Mucosa of stomach (tissue), 1 donor: ENCODE results near the gene HDHD2.
"Not testable (repeated sequence)": the region's sequence is repeated elsewhere in the genome, so short reads cannot be mapped to it uniquely, and the experiment has no call there.

Source experiments
- H3K27me3 ChIP-seq: one replicate; pipeline ENCODE4 v1.7.0; 2013; ENCODE audit warnings: mild to moderate bottlenecking, low read length; ENCODE audit not compliant: control insufficient read depth, insufficient read depth
- H3K36me3 ChIP-seq: one replicate; pipeline ENCODE4 v1.7.0; 2013; ENCODE audit warnings: low read length; ENCODE audit not compliant: control insufficient read depth, insufficient read depth
- H3K4me1 ChIP-seq: one replicate; pipeline ENCODE4 v1.7.0; 2013; ENCODE audit warnings: mild to moderate bottlenecking, low read length; ENCODE audit not compliant: control insufficient read depth, insufficient read depth
- H3K4me3 ChIP-seq: one replicate; pipeline ENCODE4 v1.7.0; 2013; ENCODE audit warnings: low read length
- H3K9ac ChIP-seq: one replicate; pipeline ENCODE4 v1.7.0; 2013; ENCODE audit warnings: mild to moderate bottlenecking, low read length, moderate library complexity
- H3K9me3 ChIP-seq: one replicate; pipeline ENCODE4 v1.7.0; 2013; ENCODE audit warnings: mild to moderate bottlenecking, low read length, moderate library complexity; ENCODE audit not compliant: control insufficient read depth
- donor health status: Pancreatic carcinoma.

The HDHD2 gene

DNA sequence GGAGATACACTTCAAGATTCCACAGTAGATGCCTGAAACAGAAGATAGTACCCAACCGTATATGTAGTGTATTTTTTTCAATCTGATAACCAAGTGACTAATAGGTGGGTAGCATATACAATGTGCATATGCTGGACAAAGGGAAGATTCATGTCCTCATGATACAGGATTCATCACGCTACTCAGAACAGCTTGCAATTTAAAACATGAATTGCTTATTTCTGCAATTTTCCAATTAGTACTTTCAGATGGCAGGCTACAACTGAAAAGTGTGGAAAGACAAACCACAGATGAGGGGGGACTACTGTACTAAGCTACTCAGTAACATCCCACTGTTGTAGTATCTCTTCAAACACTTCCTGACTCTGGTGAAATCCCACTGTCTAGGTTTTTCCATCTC is 22.2 kb upstream of the HDHD2 start:
- H3K36me3 ChIP-seq = no peaks in the 10 kb centered on the region
- H3K4me1 ChIP-seq = peaks cover 14% of the 10 kb centered on the region
- H3K27me3 ChIP-seq = no peaks in the 10 kb centered on the region
- no peaks in the 10 kb centered on the region for H3K9me3 ChIP-seq
- H3K4me3 ChIP-seq = no peak overlapping the region
- H3K9ac ChIP-seq = no peak overlapping the region

DNA sequence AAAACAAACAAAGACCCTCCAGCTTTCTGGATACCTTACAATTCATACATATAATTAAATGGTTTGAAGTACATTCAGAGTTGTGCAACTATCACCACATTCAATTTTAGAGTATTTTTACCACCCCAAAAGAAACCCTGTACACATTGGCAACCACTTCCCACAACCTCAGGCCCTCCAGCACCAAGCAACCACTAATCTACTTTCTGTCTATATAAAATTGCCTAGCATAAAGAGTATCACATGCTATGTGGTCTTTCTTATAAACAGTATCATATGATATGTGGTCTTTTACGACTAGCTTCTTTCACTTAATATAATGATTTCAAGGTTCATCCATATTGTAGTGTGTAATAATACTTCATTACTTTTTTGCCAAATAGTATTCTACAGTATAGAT is 18.6 kb upstream of the HDHD2 start:
- Histone ChIP-seq H3K4me3 (no peak overlapping the region), H3K9ac (no peak overlapping the region), H3K4me1 (peaks cover 4% of the 10 kb centered on the region), H3K36me3 (no peaks in the 10 kb centered on the region), H3K9me3 (no peaks in the 10 kb centered on the region), H3K27me3 (no peaks in the 10 kb centered on the region)

- Histone ChIP-seq H3K36me3 (no peaks in the 10 kb centered on the region), H3K9ac (no peak overlapping the region), H3K9me3 (no peaks in the 10 kb centered on the region), H3K4me1 (peaks cover under 1% of the 10 kb centered on the region), H3K4me3 (no peak overlapping the region), H3K27me3 (no peaks in the 10 kb centered on the region)
These were observed 18.2 kb upstream of the HDHD2 start for GRCh38 chr18:47168509-47168908.

- H3K9me3 ChIP-seq = no peaks in the 10 kb centered on the region
- no peaks in the 10 kb centered on the region for H3K36me3 ChIP-seq
- H3K9ac ChIP-seq = no peak overlapping the region
- no peaks in the 10 kb centered on the region for H3K4me1 ChIP-seq
- H3K27me3 ChIP-seq = no peaks in the 10 kb centered on the region
- no peak overlapping the region for H3K4me3 ChIP-seq
These were observed 16.0 kb upstream of the HDHD2 start for GRCh38 chr18:47166294-47166693.

DNA sequence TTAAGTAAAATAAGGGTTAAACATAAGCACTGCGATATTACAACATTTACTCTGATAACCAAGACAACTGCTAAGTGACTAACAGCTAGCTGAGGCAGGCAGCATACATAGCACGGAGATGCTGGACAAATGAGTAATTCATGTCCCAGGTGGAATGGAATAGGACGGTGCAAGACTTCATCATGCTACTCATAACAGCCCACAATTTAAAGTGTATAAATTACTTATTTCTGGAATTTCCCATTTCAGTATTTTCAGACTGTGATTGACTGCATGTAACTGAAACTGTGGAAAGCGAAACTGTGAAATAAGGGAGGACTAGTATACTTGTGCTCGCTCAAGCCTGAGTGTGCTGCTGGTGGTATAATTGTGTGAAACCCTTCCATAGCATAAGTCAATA is 12.9 kb upstream of the HDHD2 start:
- Histone ChIP-seq H3K9me3 (no peaks in the 10 kb centered on the region), H3K27me3 (no peaks in the 10 kb centered on the region), H3K4me1 (no peaks in the 10 kb centered on the region), H3K36me3 (no peaks in the 10 kb centered on the region), H3K9ac (no peak overlapping the region), H3K4me3 (no peak overlapping the region)

- Histone ChIP-seq H3K27me3 (no peaks in the 10 kb centered on the region), H3K9ac (no peak overlapping the region), H3K4me1 (no peaks in the 10 kb centered on the region), H3K4me3 (no peak overlapping the region), H3K9me3 (no peaks in the 10 kb centered on the region), H3K36me3 (no peaks in the 10 kb centered on the region)
These were observed 10.0 kb upstream of the HDHD2 start for GRCh38 chr18:47160256-47160655.

DNA sequence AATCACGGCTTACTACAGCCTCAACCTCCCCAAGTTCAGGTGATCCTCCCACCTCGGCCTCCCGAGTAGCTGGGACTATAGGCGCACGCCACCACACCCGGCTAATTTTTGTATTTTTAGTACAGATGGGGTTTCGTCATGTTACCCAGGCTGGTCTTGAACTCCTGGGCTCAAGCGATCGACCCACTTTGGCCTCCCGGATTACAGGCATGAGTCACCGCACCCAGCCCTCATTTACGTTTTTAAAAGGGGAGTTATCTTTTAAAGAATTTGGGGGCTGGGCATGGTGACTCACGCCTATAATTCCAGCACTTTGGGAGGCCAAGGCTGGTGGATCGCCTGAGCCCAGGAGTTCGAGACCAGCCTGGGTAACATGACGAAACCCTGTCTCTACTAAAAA is 8.1 kb upstream of the HDHD2 start:
- not testable (repeated sequence) for H3K27me3 ChIP-seq, H3K9me3 ChIP-seq, H3K4me1 ChIP-seq, H3K36me3 ChIP-seq, H3K4me3 ChIP-seq, H3K9ac ChIP-seq

DNA sequence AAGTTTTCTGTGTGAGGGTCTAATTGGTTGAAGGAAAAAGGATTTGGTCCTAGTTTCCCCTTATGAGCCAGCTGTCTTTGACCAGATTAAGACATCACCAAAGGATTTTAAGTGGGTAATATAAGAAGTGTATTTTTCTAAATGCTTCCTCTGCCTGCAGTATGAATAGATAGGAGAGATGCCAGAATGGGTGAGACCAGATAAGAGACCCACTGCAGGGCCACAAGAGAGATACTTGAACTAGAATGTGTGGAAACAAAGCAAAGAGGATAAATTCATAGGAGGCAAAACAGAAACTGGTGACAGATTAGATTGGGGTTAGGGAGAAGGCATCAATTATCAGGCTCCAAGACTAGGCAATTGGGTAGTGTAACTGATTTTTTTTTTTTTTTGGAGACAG is 1.1 kb upstream of the HDHD2 start:
- Histone ChIP-seq H3K9me3 (no peaks in the 10 kb centered on the region), H3K4me3 (peak overlapping the region; percentile 90), H3K9ac (peak overlapping the region; percentile 71), H3K27me3 (no peaks in the 10 kb centered on the region), H3K36me3 (no peaks in the 10 kb centered on the region), H3K4me1 (peaks cover 16% of the 10 kb centered on the region)

DNA sequence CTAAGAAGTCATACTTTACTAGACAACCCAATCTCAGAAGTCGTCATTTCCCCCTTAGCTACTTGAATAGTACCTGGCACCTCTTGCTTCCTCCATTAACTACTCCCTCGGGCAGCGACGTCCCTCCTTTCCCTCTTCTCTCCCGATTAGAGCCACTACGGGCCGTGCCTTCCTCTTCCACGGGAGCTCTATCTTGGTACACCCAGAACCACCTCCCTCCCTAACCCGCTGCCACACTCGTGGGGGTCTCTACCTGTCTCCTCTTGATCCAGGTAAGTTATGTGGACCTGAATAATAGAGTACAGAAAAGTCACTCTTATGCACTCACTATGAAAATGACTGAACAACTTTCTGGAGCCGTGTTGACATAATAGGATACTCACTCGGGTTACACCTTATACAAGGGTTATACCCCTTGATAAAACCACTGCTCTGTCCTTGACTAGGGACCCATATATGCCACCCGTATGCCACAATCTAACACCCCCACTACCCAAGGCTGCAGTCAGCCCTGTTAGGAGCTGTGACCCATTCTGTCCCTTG is 595 bp upstream of the HDHD2 start:
- no peaks in the 10 kb centered on the region for H3K27me3 ChIP-seq
- peak overlapping the region; percentile 71 for H3K9ac ChIP-seq
- no peaks in the 10 kb centered on the region for H3K36me3 ChIP-seq
- no peaks in the 10 kb centered on the region for H3K9me3 ChIP-seq
- H3K4me3 ChIP-seq = peak overlapping the region; percentile 90
- peaks cover 16% of the 10 kb centered on the region for H3K4me1 ChIP-seq

- Histone ChIP-seq H3K4me1 (peaks cover 16% of the 10 kb centered on the region), H3K9me3 (no peaks in the 10 kb centered on the region), H3K36me3 (no peaks in the 10 kb centered on the region), H3K9ac (peak overlapping the region; percentile 71), H3K27me3 (no peaks in the 10 kb centered on the region), H3K4me3 (peak overlapping the region; percentile 90)
These were observed 757 bp downstream of the HDHD2 start for GRCh38 chr18:47149457-47150028.

DNA sequence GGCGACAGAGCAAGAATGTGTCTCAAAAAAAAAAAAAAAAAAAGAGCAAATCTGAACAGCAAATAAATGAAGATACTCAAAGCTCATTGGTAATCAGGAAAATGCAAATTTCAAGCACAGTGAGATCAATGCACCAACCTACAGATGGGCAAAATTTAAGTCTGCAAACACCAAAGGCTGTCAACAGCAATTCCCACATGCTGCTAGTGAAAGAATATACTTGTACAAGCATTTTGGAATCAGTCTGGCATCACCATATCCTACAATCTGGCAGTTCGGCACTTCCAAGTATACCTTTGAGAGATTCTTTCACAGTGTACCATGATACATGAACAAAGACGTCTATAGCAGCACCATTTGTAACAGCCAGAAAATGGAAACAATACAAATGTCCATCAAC is 4.1 kb downstream of the HDHD2 start:
- Histone ChIP-seq H3K4me3 (no peak overlapping the region), H3K36me3 (no peaks in the 10 kb centered on the region), H3K27me3 (no peaks in the 10 kb centered on the region), H3K9ac (no peak overlapping the region), H3K4me1 (peaks cover 12% of the 10 kb centered on the region), H3K9me3 (no peaks in the 10 kb centered on the region)

DNA sequence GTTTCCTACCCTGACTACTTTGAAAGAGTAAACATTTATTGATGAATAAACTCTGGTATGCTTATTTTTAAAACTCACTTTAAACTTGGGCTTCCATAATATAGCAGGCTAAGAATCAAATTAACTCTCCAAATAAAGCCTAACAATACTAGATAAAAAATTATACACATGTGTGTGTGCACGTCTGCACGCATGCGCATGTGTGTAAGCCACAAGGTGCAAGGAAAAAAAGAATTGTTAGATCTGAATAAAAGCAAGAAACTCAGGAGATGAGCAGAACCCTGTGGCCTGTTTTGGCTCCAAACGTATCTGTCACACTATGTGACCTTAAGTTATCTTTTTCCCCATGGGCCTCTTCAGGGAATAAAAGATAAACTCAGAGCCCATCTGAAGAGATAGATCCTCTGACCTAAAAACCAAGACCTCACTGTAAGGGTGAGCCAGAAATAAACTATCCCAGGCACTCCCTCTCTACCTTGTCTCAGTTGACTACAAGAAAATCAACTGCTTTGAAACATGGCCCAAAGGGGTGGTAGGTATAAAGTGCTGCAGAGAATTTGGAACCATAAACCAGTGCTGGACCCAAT is 6.3 kb downstream of the HDHD2 start:
- H3K4me1 ChIP-seq = no peaks in the 10 kb centered on the region
- H3K9me3 ChIP-seq = no peaks in the 10 kb centered on the region
- H3K4me3 ChIP-seq = no peak overlapping the region
- H3K9ac ChIP-seq = no peak overlapping the region
- H3K27me3 ChIP-seq = no peaks in the 10 kb centered on the region
- H3K36me3 ChIP-seq = no peaks in the 10 kb centered on the region

DNA sequence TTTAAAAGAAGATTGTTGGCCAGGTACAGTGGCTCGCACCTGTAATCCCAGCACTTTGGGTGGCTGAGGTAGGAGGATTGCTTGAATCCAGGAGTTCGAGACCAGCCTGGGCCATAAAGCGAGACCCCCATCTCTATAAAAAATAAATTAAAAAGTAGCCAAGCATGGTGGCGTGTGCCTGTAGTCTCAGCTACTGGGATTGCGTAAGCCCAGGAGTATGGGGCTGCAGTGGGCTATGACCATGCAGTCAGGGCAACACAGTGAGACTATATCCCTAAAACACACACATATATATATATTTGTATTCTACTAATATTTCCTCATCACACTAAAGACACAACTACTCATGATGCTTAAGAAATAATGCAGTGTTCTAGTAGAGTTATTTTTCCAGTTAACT is 7.1 kb downstream of the HDHD2 start:
- no peaks in the 10 kb centered on the region for H3K27me3 ChIP-seq
- no peaks in the 10 kb centered on the region for H3K9me3 ChIP-seq
- no peak overlapping the region for H3K4me3 ChIP-seq
- H3K9ac ChIP-seq = no peak overlapping the region
- H3K36me3 ChIP-seq = no peaks in the 10 kb centered on the region
- no peaks in the 10 kb centered on the region for H3K4me1 ChIP-seq
